Neuron (in vitro differentiated cells): ENCODE measurements around the gene CD46.

Source experiments
- H2AFZ ChIP-seq: one replicate; pipeline ENCODE4 v1.6.1; 2013; ENCODE audit warnings: low read depth, mild to moderate bottlenecking, inconsistent platforms, low read length, moderate library complexity
- H3K27me3 ChIP-seq: one replicate; pipeline ENCODE4 v1.6.1; 2013; ENCODE audit warnings: low read length; ENCODE audit not compliant: insufficient read depth
- H3K36me3 ChIP-seq: one replicate; pipeline ENCODE4 v1.6.1; 2013; ENCODE audit warnings: low read length; ENCODE audit not compliant: insufficient read depth
- H3K4me1 ChIP-seq: one replicate; pipeline ENCODE4 v1.6.1; 2013; ENCODE audit warnings: low read length; ENCODE audit not compliant: insufficient read depth
- H3K4me3 ChIP-seq: 2 replicates; pipeline ENCODE4 v1.5.1; 2013; ENCODE audit warnings: mild to moderate bottlenecking, low read length, moderate library complexity
- H3K9me3 ChIP-seq: one replicate; pipeline ENCODE4 v1.6.1; 2013; ENCODE audit warnings: low read length

Gene CD46

GRCh38 chr1:207835958-207836357, 84.1 kb downstream of the CD46 start:
- Histone ChIP-seq H3K36me3 (peaks cover 14% of the 10 kb centered on the region), H3K9me3 (peaks cover 2% of the 10 kb centered on the region), H2AFZ (no peak overlapping the region), H3K27me3 (no peaks in the 10 kb centered on the region), H3K4me3 (no peak overlapping the region), H3K4me1 (no peaks in the 10 kb centered on the region)

- Histone ChIP-seq H3K36me3 (peaks cover 14% of the 10 kb centered on the region), H3K27me3 (no peaks in the 10 kb centered on the region), H3K4me3 (no peak overlapping the region), H3K9me3 (peaks cover 2% of the 10 kb centered on the region), H3K4me1 (no peaks in the 10 kb centered on the region), H2AFZ (no peak overlapping the region)
These were observed 84.9 kb downstream of the CD46 start for GRCh38 chr1:207836591-207837347.

- Histone ChIP-seq H3K27me3 (no peaks in the 10 kb centered on the region), H2AFZ (no peak overlapping the region), H3K4me3 (no peak overlapping the region), H3K4me1 (no peaks in the 10 kb centered on the region), H3K36me3 (peaks cover 14% of the 10 kb centered on the region), H3K9me3 (peaks cover 2% of the 10 kb centered on the region)
These were observed 85.8 kb downstream of the CD46 start for GRCh38 chr1:207837673-207838072.

GRCh38 chr1:207838156-207839082, 86.6 kb downstream of the CD46 start:
- peaks cover 14% of the 10 kb centered on the region for H3K36me3 ChIP-seq
- H3K27me3 ChIP-seq: no peaks in the 10 kb centered on the region
- no peaks in the 10 kb centered on the region for H3K4me1 ChIP-seq
- H3K9me3 ChIP-seq: peaks cover 2% of the 10 kb centered on the region
- H3K4me3 ChIP-seq: no peak overlapping the region
- no peak overlapping the region for H2AFZ ChIP-seq

- H3K4me1 ChIP-seq: no peaks in the 10 kb centered on the region
- H3K9me3 ChIP-seq: peaks cover 2% of the 10 kb centered on the region
- no peaks in the 10 kb centered on the region for H3K27me3 ChIP-seq
- H3K4me3 ChIP-seq: no peak overlapping the region
- no peak overlapping the region for H2AFZ ChIP-seq
- peaks cover 14% of the 10 kb centered on the region for H3K36me3 ChIP-seq
These were observed 87.2 kb downstream of the CD46 start for GRCh38 chr1:207839083-207839413.

GRCh38 chr1:207840380-207840779, 88.5 kb downstream of the CD46 start:
- Histone ChIP-seq H3K9me3 (peaks cover 2% of the 10 kb centered on the region), H2AFZ (no peak overlapping the region), H3K4me3 (no peak overlapping the region), H3K4me1 (peaks cover 8% of the 10 kb centered on the region), H3K36me3 (peaks cover 8% of the 10 kb centered on the region), H3K27me3 (no peaks in the 10 kb centered on the region)

- no peak overlapping the region for H3K4me3 ChIP-seq
- peaks cover 2% of the 10 kb centered on the region for H3K9me3 ChIP-seq
- H3K27me3 ChIP-seq: no peaks in the 10 kb centered on the region
- H3K4me1 ChIP-seq: peaks cover 8% of the 10 kb centered on the region
- peaks cover 2% of the 10 kb centered on the region for H3K36me3 ChIP-seq
- H2AFZ ChIP-seq: no peak overlapping the region
These were observed 89.4 kb downstream of the CD46 start for GRCh38 chr1:207841293-207841692.

GRCh38 chr1:207841901-207842300, 90.0 kb downstream of the CD46 start:
- Histone ChIP-seq H3K4me1 (peaks cover 8% of the 10 kb centered on the region), H3K4me3 (no peak overlapping the region), H3K9me3 (peaks cover 2% of the 10 kb centered on the region), H3K27me3 (no peaks in the 10 kb centered on the region), H3K36me3 (peaks cover 2% of the 10 kb centered on the region), H2AFZ (no peak overlapping the region)

- Histone ChIP-seq H3K27me3 (no peaks in the 10 kb centered on the region), H3K36me3 (peaks cover 4% of the 10 kb centered on the region), H3K9me3 (peaks cover 2% of the 10 kb centered on the region), H3K4me3 (no peak overlapping the region), H2AFZ (no peak overlapping the region), H3K4me1 (peaks cover 8% of the 10 kb centered on the region)
These were observed 90.7 kb downstream of the CD46 start for GRCh38 chr1:207842506-207842905.

- peaks cover 8% of the 10 kb centered on the region for H3K4me1 ChIP-seq
- H3K9me3 ChIP-seq: peaks cover 2% of the 10 kb centered on the region
- H3K4me3 ChIP-seq: no peak overlapping the region
- H3K36me3 ChIP-seq: peaks cover 7% of the 10 kb centered on the region
- H2AFZ ChIP-seq: no peak overlapping the region
- no peaks in the 10 kb centered on the region for H3K27me3 ChIP-seq
These were observed 92.5 kb downstream of the CD46 start for GRCh38 chr1:207844371-207844770.
